HG02943 (cell line): ENCODE measurements around the gene HPX.

Experiments used
- ATAC-seq: cut with Tn5 transposase; IDR thresholded peaks from one replicate; pipeline ENCODE4 v1.9.1; 2021; ENCODE audit warnings: mild to moderate bottlenecking, low read depth, moderate library complexity; ENCODE audit not compliant: unreplicated experiment

HPX gene

GRCh38 chr11:6418557-6419008, 22.2 kb downstream of the HPX start:
- ATAC-seq: no peak

GRCh38 chr11:6417907-6418556, 22.8 kb downstream of the HPX start:
- ATAC-seq: no peak

- ATAC-seq: no peak
Observed at GRCh38 chr11:6415797-6416196, 25.0 kb downstream of the HPX start.

GRCh38 chr11:6414874-6415328, 25.9 kb downstream of the HPX start:
- no peak for ATAC-seq

GRCh38 chr11:6413791-6414201, 27.0 kb downstream of the HPX start:
- no peak for ATAC-seq

- no peak for ATAC-seq
Observed at GRCh38 chr11:6411594-6412031, 29.2 kb downstream of the HPX start.

- no peak for ATAC-seq
Observed at GRCh38 chr11:6410695-6411430, 29.9 kb downstream of the HPX start.

- no peak for ATAC-seq
Observed at GRCh38 chr11:6406370-6406769, 34.4 kb downstream of the HPX start.

GRCh38 chr11:6405846-6406245, 34.9 kb downstream of the HPX start:
- no peak for ATAC-seq

- ATAC-seq: no peak
Observed at GRCh38 chr11:6405052-6405667, 35.6 kb downstream of the HPX start.

GRCh38 chr11:6404342-6405051, 36.3 kb downstream of the HPX start:
- no peak for ATAC-seq

GRCh38 chr11:6403539-6403938, 37.2 kb downstream of the HPX start:
- ATAC-seq: no peak

GRCh38 chr11:6402561-6402981, 38.2 kb downstream of the HPX start:
- peak; percentile 93 for ATAC-seq

- peak; percentile 37 for ATAC-seq
Observed at GRCh38 chr11:6402061-6402470, 38.7 kb downstream of the HPX start.

GRCh38 chr11:6401464-6401863, 39.3 kb downstream of the HPX start:
- ATAC-seq: no peak

- no peak for ATAC-seq
Observed at GRCh38 chr11:6400431-6401345, 40.1 kb downstream of the HPX start.

GRCh38 chr11:6397636-6398035, 43.2 kb downstream of the HPX start:
- ATAC-seq: no peak

GRCh38 chr11:6397156-6397555, 43.6 kb downstream of the HPX start:
- ATAC-seq: no peak

GRCh38 chr11:6395470-6396060, 45.2 kb downstream of the HPX start:
- no peak for ATAC-seq
